VCaP (cell line): ENCODE data around the gene LHPP.

Experiments
- H3K27ac ChIP-seq: fragments of 450-650 bp; 2 replicates; pipeline ENCODE4 v1.5.1; 2017
- CTCF ChIP-seq: fragments of 450-650 bp; conservative IDR thresholded peaks from 2 replicates; pipeline ENCODE4 v1.5.1; 2017; ENCODE audit warnings: mild to moderate bottlenecking, moderate library complexity

The LHPP gene

GRCh38 chr10:124476043-124476725 is 14.6 kb downstream of the LHPP start:
- TF ChIP-seq CTCF = no peak
- H3K27ac ChIP-seq = no peak overlapping the region

- no peak overlapping the region for H3K27ac ChIP-seq
- no peak for TF ChIP-seq CTCF
Observed at GRCh38 chr10:124477614-124478363, 16.2 kb downstream of the LHPP start.

- TF ChIP-seq CTCF = no peak
- H3K27ac ChIP-seq = no peak overlapping the region
Observed at GRCh38 chr10:124478515-124478914, 16.9 kb downstream of the LHPP start.

GRCh38 chr10:124480860-124481259 is 19.2 kb downstream of the LHPP start:
- no peak for TF ChIP-seq CTCF
- H3K27ac ChIP-seq = no peak overlapping the region

GRCh38 chr10:124481717-124482116 is 20.1 kb downstream of the LHPP start:
- no peak overlapping the region for H3K27ac ChIP-seq
- no peak for TF ChIP-seq CTCF

- no peak for TF ChIP-seq CTCF
- no peak overlapping the region for H3K27ac ChIP-seq
Observed at GRCh38 chr10:124482236-124482800, 20.7 kb downstream of the LHPP start.

GRCh38 chr10:124482876-124483275 is 21.3 kb downstream of the LHPP start:
- no peak overlapping the region for H3K27ac ChIP-seq
- no peak for TF ChIP-seq CTCF
